ENCODE data around the gene SYNJ2.

GRCh38 chr6:157951828-157952227 lies 29.8 kb upstream of the SYNJ2 start:
- TF ChIP-seq REST (IDR thresholded peaks at IDR 0.05; ENCODE audit: low read depth): no peak
- no peak for TF ChIP-seq YY1 (IDR thresholded peaks at IDR 0.05; ENCODE audit: low read depth)
- no peak for TF ChIP-seq ZBTB7A (IDR thresholded peaks at IDR 0.05; ENCODE audit: low read depth)
- TF ChIP-seq TEAD4 (IDR thresholded peaks at IDR 0.05): no peak

All from Ishikawa (cell line).